ENCODE data around the gene CTNNAL1. TPM values are rescaled to one million over a fixed set of nuclear protein-coding genes. Genes with fewer than 3 reads are reported as not detected.

Gene CTNNAL1
- total and polyA plus RNA-seq, 2 donors (not counting 3 experiments of a cell fraction or from before 2014, with no cell fraction given), result 29.5 to 76.2 TPM

DNA sequence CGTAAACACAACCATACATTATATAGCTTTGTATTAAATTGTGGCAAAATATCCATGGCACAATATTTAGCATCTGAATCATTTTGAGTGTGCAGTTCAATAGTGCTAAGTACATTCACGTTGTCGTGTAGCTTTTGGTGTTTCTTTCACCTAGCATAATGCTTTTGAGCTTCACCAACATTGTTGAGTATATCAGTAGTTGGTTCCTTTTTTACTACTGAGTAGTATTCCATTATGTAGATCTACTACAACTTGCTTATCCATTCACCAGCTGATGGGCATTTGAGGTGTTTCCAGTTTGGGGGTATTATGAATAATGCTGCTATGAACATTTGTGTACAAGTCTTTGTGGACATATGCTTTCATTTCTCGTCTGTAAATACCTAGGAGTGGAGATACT is 27.3 kb upstream of the CTNNAL1 start:
- no peaks in the 10 kb centered on the region for H4K20me1 ChIP-seq (replicated peaks; ENCODE audit: control insufficient read depth, extremely low read depth, insufficient read depth, low read length)
- no peaks in the 10 kb centered on the region for H3K9me3 ChIP-seq (replicated peaks; ENCODE audit: control insufficient read depth, insufficient read depth, low read length)
- ChIA-PET POLR2A (no interaction called here), CTCF (interaction anchor here (1.1 to 1.5 kb wide), 2 partner anchors 23 to 43 kb away, joined by 3 read pairs; no protein-coding TSS in a partner anchor)
- peaks cover 4% of the 10 kb centered on the region for H3K79me2 ChIP-seq (ENCODE audit: control insufficient read depth, insufficient read depth, low read length)
- peaks cover 35% of the 10 kb centered on the region for H3K4me1 ChIP-seq (ENCODE audit: control insufficient read depth, extremely low read depth, insufficient read depth, low read length)
- no peak overlapping the region for H3K9ac ChIP-seq (replicated peaks; ENCODE audit: extremely low read depth, insufficient read depth, low read length)
- intact Hi-C loops (cut with micrococcal nuclease), result no loop called here
- H3K27me3 ChIP-seq (ENCODE audit: control insufficient read depth in 2 of 2, insufficient read depth in 2 of 2, low read length in 2 of 2), result no peaks in the 10 kb centered on the region
- DNase-seq (ENCODE audit: low read depth, low spot score) (no peak), FAIRE-seq (no peak)
- H3K36me3 ChIP-seq (ENCODE audit: control insufficient read depth in 2 of 2, extremely low read depth in 1 of 2, insufficient read depth in 2 of 2, low read length in 2 of 2), result peaks cover 3 to 4% of the 10 kb centered on the region in 2 experiments
- dilution Hi-C loops (cut with MboI; ENCODE audit: extremely low pct_ligation_motif_present, low sequenced_read_pairs), result no loop called here
- H2AFZ ChIP-seq (ENCODE audit: low read depth, low read length), result no peak overlapping the region
- BruUV-seq (replicated peaks), result no TSS peak
- no peak overlapping the region for H3K27ac ChIP-seq (ENCODE audit: insufficient read depth, low read depth, low read length)
- H3K9me1 ChIP-seq (replicated peaks; ENCODE audit: control insufficient read depth, extremely low read depth, insufficient read depth, low read length), result no peaks in the 10 kb centered on the region
- no peak overlapping the region for H3K4me2 ChIP-seq (ENCODE audit: insufficient read depth, low read length)
- TF ChIP-seq POLR2A (IDR thresholded peaks at IDR 0.05; ENCODE audit: low read depth, low read length) (no peak), EZH2 (IDR thresholded peaks at IDR 0.05; ENCODE audit: borderline replicate concordance, low read depth, low read length, severe bottlenecking) (no peak), MYC (IDR thresholded peaks at IDR 0.05; ENCODE audit: low read depth, low read length) (no peak), CTCF (IDR thresholded peaks at IDR 0.05; ENCODE audit: extremely low read depth in 1 of 2, insufficient read depth in 1 of 2, low read depth in 1 of 2, low read length in 2 of 2) (no peak), GATA2 (IDR thresholded peaks at IDR 0.05; ENCODE audit: insufficient read depth, insufficient read length, low read depth, low read length) (no peak), MAX (IDR thresholded peaks at IDR 0.05; ENCODE audit: insufficient read depth, insufficient read length) (no peak), POLR2AphosphoS5 (IDR thresholded peaks at IDR 0.05; ENCODE audit: insufficient read depth, low read depth, low read length) (no peak), FOS (IDR thresholded peaks at IDR 0.05; ENCODE audit: borderline replicate concordance, insufficient read depth, low read length) (no peak), JUN (IDR thresholded peaks at IDR 0.05; ENCODE audit: borderline replicate concordance, insufficient read depth, insufficient read length, low read depth) (no peak)
- H3K4me3 ChIP-seq (replicated peaks in 1 of 3; ENCODE audit: insufficient read depth in 1 of 3, low read depth in 1 of 3, low read length in 3 of 3), result no peak overlapping the region
